ENCODE results near the gene AOX1. TPM values are rescaled to one million over a fixed set of nuclear protein-coding genes. Genes with fewer than 3 reads are reported as not detected.
A peak's percentile ranks its signal among the peaks of the same experiment; 100 is the strongest.

Gene AOX1
- total and polyA plus RNA-seq, 9 of the 15 experiments (the other 6 are each of a cell fraction or from before 2014, with no cell fraction given), result 0.10 to 0.55 (median 0.20) TPM; not detected in 6

- TF ChIP-seq MXI1 (IDR thresholded peaks at IDR 0.05; ENCODE audit: low read depth, low read length), result no peak
Measured at GRCh38 chr2:200662727-200663126, 76.9 kb downstream of the AOX1 start (continued).

- intact Hi-C loops (cut with micrococcal nuclease) (no loop called here), in situ Hi-C loops (cut with MboI) (no loop called here)
- Histone ChIP-seq H3K27ac (ENCODE audit: extremely low read depth, low read depth, low read length) (no peak overlapping the region), H3K79me2 (ENCODE audit: control insufficient read depth, insufficient read depth, low read length) (no peaks in the 10 kb centered on the region), H4K20me1 (replicated peaks; ENCODE audit: control insufficient read depth, insufficient read depth, low read length) (no peaks in the 10 kb centered on the region), H3K27me3 (ENCODE audit: control insufficient read depth in 2 of 2, insufficient read depth in 2 of 2, low read length in 2 of 2) (no peaks in the 10 kb centered on the region), H3K9me1 (ENCODE audit: control insufficient read depth, insufficient read depth, low read length) (no peaks in the 10 kb centered on the region), H3K4me2 (ENCODE audit: insufficient read depth, low read length) (no peak overlapping the region), H3K36me3 (ENCODE audit: control insufficient read depth, insufficient read depth, low read length) (no peaks in the 10 kb centered on the region), H3K4me1 (replicated peaks in 1 of 2; ENCODE audit: control insufficient read depth in 2 of 2, insufficient read depth in 2 of 2, low read length in 2 of 2) (peaks cover 0 to 7% of the 10 kb centered on the region in 2 experiments; a peak in 2 of 5 replicates), H2AFZ (ENCODE audit: low read depth, low read length) (no peak overlapping the region), H3K9ac (ENCODE audit: insufficient read depth in 1 of 2, low read depth in 2 of 2, low read length in 2 of 2) (no peak overlapping the region), H3K9me3 (replicated peaks; ENCODE audit: control insufficient read depth, insufficient read depth, low read depth, low read length) (no peaks in the 10 kb centered on the region), H3K4me3 (no peak overlapping the region)
- no peak for TF ChIP-seq MTA1 (IDR thresholded peaks at IDR 0.05; ENCODE audit: borderline replicate concordance)
- TF ChIP-seq, protein P1, sequence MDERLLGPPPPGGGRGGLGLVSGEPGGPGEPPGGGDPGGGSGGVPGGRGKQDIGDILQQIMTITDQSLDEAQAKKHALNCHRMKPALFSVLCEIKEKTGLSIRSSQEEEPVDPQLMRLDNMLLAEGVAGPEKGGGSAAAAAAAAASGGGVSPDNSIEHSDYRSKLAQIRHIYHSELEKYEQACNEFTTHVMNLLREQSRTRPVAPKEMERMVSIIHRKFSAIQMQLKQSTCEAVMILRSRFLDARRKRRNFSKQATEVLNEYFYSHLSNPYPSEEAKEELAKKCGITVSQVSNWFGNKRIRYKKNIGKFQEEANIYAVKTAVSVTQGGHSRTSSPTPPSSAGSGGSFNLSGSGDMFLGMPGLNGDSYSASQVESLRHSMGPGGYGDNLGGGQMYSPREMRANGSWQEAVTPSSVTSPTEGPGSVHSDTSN (CRISPR knock-in tag; IDR thresholded peaks at IDR 0.05; ENCODE audit: low read depth), result no peak
- TF ChIP-seq, protein P1 (tag; conservative IDR thresholded peaks at IDR 0.05; ENCODE audit: low read depth), result 0 out of 2 replicates have a peak, but pooled peaks have one; percentile 17
- peak in 2 of 4 experiments; percentile 11 to 23 for DNase-seq (ENCODE audit: extremely low read depth in 1 of 4, low spot score in 3 of 4)
- no peak for FAIRE-seq
- ChIA-PET CTCF (ENCODE audit: low intra/inter-chr PET ratio) (no interaction called here), POLR2A (interaction anchor here (0.6 to 0.7 kb wide), 2 partner anchors 10 to 186 kb away, joined by 3 read pairs; no protein-coding TSS in a partner anchor)
- ATAC-seq, result peak; percentile 71
- WGBS (ENCODE audit: insufficient coverage, low coverage, missing lambda C conversion rate), result 19% methylated on average over 6 of the region's 6 CpGs
- BruUV-seq (replicated peaks), result no TSS peak
Measured at GRCh38 chr2:200664770-200665494, 79.1 kb downstream of the AOX1 start.

Measured in K562 (cell line).